MM.1S (cell line): Measurements from ENCODE around the gene MRPL46.

Experiments
- EZH2 ChIP-seq: fragments of 300-600 bp; sonication (generic); optimal IDR thresholded peaks from 2 replicates; pipeline ENCODE3; 2017; ENCODE audit warnings: low read depth, mild to moderate bottlenecking, antibody characterized with exemption, low read length, mixed read lengths
- EZH2phosphoT487 ChIP-seq: fragments of 300-600 bp; sonication (generic); IDR thresholded peaks from 2 replicates; pipeline ENCODE4 v1.6.1; 2018; ENCODE audit warnings: antibody characterized with exemption, low read length
- TF ChIP-seq, protein P1 (sequence below): fragments of 300-600 bp; sonication (generic); IDR thresholded peaks from 2 replicates; pipeline ENCODE4 v1.5.1; 2016; ENCODE audit warnings: antibody characterized with exemption, low read length, mixed read lengths

GRCh38 chr15:88433046-88433685 is 34.0 kb downstream of the MRPL46 start:
- TF ChIP-seq, protein P1, sequence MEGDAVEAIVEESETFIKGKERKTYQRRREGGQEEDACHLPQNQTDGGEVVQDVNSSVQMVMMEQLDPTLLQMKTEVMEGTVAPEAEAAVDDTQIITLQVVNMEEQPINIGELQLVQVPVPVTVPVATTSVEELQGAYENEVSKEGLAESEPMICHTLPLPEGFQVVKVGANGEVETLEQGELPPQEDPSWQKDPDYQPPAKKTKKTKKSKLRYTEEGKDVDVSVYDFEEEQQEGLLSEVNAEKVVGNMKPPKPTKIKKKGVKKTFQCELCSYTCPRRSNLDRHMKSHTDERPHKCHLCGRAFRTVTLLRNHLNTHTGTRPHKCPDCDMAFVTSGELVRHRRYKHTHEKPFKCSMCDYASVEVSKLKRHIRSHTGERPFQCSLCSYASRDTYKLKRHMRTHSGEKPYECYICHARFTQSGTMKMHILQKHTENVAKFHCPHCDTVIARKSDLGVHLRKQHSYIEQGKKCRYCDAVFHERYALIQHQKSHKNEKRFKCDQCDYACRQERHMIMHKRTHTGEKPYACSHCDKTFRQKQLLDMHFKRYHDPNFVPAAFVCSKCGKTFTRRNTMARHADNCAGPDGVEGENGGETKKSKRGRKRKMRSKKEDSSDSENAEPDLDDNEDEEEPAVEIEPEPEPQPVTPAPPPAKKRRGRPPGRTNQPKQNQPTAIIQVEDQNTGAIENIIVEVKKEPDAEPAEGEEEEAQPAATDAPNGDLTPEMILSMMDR, result no peak
- TF ChIP-seq EZH2, result no peak
- TF ChIP-seq EZH2phosphoT487, result no peak
